Measurements from ENCODE around the gene TMEM115.
A peak's percentile ranks its signal among the peaks of the same experiment; 100 is the strongest.

The TMEM115 gene

GRCh38 chr3:50330330-50330729, 29.0 kb downstream of the TMEM115 start:
- no peak for DNase-seq

GRCh38 chr3:50327943-50328691, 31.2 kb downstream of the TMEM115 start, which contains the start of gene TUSC2:
TUSC2 (minus strand) TSS chr3:50328223; CDS start chr3:50328099, 124 bp downstream.
- DNase-seq, result peak; percentile 97

DNA sequence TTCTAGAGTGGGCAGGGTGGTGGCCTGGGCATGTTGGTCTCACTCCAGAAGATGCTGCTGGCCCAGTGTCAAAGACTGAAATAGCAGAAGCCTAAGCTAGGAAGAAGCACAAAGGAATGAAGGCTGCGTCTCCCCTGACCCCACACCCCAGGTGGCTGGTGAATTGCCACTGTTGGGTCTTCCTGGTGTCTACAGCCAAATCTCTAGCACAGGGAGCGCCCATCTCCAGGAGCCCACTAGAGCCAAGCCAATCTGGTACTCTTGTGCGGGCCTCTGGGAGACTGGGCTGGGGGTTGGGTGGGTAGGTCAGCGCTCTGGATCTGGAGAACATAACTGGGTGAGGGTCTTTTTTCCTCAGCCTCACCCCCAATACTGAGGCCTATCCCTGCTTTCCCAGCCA, 32.2 kb downstream of the TMEM115 start:
- DNase-seq, result no peak

DNA sequence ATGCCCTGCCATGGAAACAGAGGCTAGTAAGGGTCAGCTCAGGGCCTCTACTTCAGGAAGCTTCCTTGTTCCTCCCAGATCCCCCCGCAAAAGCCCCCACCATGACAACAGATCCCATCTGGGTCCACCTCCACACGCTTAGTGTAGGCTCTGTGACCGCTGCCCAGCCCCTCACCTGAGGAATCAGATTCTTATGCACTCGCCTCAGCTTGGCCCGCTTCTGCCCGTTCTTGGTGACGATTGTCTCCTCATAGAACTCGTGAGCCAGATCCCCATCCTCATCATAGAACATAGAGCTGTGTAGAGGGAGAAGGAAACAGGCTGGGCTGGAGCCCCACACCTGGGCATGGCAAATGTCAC, 33.2 kb downstream of the TMEM115 start:
- DNase-seq, result no peak

GRCh38 chr3:50325497-50326181, 33.7 kb downstream of the TMEM115 start:
- DNase-seq, result no peak

- no peak for DNase-seq
These were observed 34.2 kb downstream of the TMEM115 start for GRCh38 chr3:50325113-50325480.

DNA sequence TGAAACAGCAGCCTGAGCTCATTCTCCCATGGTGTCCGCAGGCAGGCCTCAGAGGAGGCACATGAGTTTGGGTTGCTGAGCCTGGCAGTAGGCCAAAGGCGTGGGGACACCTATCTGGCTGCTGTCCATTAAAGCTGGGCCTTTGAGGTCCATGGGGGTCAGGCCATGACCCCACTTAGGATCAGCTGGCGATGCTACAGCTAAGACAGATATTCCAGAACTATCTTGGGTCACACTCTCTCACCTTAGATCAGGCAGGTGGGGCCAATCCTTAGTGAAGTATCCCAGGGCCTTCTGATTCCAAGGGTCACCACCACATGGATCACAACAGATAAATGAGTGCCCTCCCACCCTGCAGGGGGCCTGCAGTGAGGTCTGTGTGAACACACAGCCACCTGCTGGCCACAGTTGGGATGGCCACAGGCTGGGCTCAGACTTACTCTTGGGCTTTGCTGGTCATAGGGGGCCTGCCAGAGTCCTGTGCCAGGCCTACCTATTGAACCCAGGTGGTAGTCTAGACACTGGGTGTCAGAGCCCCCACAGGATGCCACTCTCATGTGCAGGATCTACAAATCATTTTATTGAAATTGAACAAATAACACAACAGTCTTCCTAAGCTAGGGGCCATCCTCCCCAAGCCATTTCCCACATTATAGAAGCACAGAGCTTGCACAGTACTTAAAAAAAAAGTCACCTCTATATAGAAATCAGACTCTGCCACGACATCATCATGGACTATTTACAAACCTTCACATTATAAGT, 34.8 kb downstream of the TMEM115 start:
- peak; percentile 60 for DNase-seq

- DNase-seq, result no peak
These were observed 35.6 kb downstream of the TMEM115 start for GRCh38 chr3:50323614-50324199.

DNA sequence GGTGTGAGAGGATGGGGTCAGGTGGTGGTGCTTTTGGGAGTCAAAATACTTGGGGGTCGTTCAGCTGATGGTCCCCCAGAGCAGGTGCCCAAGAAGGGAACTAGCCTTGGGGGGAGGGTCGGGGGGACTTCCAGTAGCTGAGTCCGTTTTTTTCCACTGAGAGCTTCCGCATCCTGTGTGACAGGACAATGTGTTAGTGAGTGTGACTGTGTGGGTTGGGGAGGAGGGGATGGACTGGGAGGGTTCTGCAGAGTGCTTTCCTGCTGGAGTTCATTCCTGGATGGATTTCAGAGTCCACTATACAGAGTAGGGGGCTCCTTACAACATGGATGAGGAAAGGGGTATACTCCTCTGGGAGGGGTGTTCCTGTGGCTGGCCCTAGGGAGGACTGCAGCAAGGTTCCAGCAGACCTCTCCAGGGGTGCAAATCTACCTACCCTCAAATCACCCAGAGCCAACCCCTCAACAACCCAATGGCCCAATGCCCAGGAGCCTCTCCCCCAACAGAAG, 36.2 kb downstream of the TMEM115 start:
- no peak for DNase-seq

- no peak for DNase-seq
These were observed 36.8 kb downstream of the TMEM115 start, which contains the start of gene HYAL2 for GRCh38 chr3:50322386-50323091. HYAL2 (minus strand) TSS chr3:50322745; CDS start chr3:50320489, 2,256 bp downstream.

DNA sequence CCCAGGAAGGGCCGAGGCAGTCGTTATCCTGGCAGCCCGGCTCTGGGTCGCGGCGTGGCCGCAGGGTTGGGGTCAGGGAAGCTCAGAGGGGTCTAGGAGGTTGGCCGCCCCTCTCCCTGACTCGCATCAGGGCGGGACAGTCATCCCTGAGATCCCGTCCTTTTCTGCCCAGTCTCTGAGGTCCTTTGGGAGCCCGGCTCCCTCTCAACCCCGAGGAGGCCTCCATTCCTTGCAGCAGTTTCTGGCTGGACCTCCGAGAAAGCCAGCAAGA, 37.3 kb downstream of the TMEM115 start:
- DNase-seq, result no peak

DNA sequence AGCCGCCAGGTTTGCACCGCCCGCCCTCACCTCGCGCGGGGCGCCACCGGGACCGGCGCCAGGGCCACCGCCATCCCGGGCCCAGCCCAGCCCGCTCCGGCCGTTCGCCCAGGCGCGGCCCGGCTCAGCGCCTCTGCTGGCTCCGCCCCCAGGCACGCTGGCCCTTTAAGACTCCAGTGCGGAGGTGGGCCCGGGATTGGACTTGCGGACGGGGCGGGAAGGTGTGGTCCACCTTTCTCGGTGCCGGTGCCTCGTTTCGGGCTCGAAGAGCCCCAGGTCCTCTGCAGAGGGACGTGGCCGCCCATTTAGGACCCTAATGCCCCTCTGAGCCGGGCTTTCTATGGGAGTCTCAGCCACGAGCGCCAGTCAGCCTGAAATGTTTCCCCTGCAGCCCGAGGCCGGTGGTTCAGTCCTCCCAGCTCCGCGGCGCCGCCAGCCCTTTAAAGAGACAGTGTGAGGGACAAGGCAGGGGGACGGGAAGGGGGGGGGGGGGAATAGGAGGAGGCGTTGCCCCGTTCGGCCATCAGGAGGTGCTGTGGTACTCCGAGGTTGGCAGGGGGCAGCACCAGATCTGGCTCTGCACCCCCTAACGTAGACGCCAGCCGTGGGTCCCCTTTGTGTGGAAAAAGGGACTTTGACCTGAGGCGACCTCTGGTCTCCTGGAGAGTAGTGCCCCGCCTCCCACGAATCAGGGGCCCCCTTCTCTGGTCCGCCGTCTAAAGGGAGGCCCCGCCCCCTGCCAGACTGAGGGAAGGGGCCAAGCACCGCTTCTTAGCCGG, 37.8 kb downstream of the TMEM115 start:
- peak; percentile 85 for DNase-seq

DNA sequence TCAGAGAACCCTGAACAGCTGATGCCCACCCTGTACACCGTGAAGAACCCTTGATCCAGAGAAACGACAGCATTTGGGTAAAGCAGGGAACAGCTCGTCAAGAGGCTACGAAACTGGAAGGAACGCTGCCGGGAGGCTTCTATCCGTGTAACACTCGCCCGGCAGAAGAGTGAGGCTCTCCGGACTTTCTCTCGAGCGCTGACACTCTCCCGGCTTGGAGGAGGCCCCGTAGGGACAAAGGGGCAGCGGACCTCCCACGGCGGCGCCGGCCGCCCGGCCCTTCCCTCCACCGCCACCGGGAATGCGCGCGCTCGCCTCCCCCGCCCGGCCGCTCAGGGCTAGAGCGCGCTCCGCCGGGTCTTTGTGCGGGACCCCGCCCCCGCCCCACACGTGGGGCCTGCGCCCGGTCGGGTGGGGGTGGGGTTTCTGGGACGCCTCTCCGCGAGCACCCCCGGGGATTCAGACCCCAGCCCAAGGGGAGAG, 38.4 kb downstream of the TMEM115 start:
- peak; percentile 58 for DNase-seq

- no peak for DNase-seq
These were observed 39.3 kb downstream of the TMEM115 start for GRCh38 chr3:50319894-50320625.

DNA sequence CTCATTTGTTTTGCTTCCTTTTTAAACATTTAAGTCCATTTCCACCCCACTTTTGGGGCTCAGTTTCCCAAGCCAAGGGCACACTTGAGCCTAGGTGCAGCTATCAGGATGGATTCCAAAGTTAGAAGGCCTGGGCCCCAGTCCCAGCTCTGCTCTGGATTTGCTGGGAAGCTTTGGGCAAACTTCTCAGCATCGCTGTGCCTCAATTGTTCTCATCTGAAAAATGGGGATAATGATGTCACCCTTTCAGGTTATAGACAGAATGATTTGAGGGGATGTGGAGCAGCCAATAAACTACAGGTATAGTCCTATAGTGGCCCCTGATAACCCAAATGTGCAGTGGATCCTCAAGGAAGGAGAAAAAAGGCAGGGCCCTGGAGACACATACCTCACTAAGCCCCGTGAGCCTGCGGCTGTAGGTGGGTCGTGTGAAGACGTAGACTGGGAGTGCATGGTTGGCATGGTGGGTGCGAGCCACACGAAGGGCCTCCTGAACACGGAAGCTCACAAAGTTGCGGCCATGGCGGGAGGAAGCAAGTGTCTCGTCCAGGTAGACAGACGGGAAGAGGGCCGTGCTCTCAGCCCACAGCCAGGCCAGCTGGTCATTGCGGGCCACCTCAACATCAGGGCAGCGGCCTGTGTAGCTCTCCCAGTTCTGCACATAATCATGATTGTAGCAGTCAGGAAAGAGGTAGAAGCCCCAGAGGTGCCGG, 40.0 kb downstream of the TMEM115 start:
- DNase-seq, result no peak

DNA sequence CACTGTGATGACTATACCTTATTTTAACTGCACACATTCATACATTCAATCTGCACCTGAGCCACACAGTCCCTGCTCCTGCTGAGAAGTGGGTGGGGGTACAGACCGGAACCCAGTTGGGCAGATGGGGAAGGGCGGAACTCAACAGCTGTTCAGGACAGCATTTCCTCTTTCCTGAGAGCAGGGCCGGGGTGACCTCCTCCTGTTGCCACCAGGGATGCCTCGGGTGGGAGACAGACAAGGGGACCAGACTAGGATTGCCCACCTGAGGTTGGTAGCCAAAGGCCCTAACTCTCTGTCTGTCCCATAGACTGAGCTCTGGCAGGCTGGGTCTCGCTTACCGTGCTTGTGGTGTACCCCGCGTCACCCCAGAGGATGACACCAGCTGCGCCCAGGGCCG, 40.7 kb downstream of the TMEM115 start:
- DNase-seq, result no peak

GRCh38 chr3:50318163-50318562, 41.2 kb downstream of the TMEM115 start:
- DNase-seq, result no peak

DNA sequence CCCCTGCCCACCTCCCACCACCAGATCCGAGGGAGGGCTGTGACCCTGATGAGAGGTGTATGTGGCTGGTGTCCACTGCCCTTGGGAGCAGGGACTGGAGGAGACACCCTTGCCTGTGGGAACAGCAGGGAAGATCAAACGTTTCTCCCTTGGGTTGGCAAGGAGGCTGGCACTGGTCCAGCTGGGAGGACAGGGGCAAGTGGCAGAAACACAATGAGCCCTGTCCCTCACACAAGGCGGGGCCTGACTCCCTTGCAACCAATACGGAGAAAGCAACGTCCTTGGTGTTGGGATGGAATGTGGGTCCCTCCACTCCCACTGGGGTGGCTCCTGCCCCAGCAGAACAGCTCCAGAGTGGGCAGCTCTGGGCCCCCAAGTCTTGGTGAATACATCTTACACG, 42.0 kb downstream of the TMEM115 start:
- no peak for DNase-seq

DNA sequence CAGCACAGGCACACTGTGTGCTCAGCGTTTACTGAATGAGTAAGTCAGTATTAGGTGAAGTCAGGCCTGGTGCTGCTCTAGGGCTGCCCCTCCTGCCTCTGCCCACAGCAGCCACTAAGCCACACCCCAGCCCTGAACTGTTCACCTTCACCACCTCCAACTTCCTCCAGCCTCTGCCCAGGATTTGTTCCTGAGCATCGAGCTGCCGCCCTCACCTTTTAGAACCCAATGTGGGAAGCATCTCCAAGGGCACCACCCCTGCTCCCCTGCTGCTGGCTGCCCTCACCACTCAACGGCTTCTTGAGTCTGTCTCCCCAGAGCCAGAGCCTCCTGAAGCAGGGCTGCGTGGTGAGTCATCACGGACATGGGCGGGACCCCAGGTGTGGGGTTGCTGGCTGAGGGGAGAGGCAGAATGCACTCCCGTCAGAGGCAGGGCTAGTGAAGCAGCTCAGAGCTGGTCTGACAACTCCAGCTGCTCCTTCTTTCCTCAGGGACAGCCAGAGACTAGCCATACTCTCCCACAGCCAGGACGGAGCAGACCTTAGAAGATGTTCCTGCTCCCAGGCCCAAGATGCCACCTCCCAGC, 42.6 kb downstream of the TMEM115 start:
- peak; percentile 66 for DNase-seq

- DNase-seq, result no peak
These were observed 44.5 kb downstream of the TMEM115 start for GRCh38 chr3:50314816-50315215.
